Mesodermal cell (in vitro differentiated cells): ENCODE measurements around the gene DNPH1.

ENCODE experiments used
- H3K27ac ChIP-seq: 2 replicates; pipeline ENCODE4 v1.7.0; 2013; ENCODE audit warnings: mild to moderate bottlenecking, low read depth, low read length, moderate library complexity; ENCODE audit not compliant: severe bottlenecking
- H3K36me3 ChIP-seq: 2 replicates; pipeline ENCODE4 v1.7.1; 2013; ENCODE audit warnings: mild to moderate bottlenecking, low read length, moderate library complexity; ENCODE audit not compliant: control insufficient read depth, insufficient read depth
- H3K4me1 ChIP-seq: one replicate; pipeline ENCODE4 v1.7.1; 2013; ENCODE audit warnings: mild to moderate bottlenecking, low read length; ENCODE audit not compliant: insufficient read depth, control insufficient read depth, poor library complexity, severe bottlenecking
- H3K4me3 ChIP-seq: 2 replicates; pipeline ENCODE4 v1.7.0; 2013; ENCODE audit warnings: low read length, control low read depth, mild to moderate bottlenecking; ENCODE audit not compliant: insufficient read depth, poor library complexity, severe bottlenecking; ENCODE audit errors: extremely low read depth
- H3K9me3 ChIP-seq: 2 replicates; pipeline ENCODE4 v1.7.1; 2013; ENCODE audit warnings: mild to moderate bottlenecking, low read length, moderate library complexity; ENCODE audit not compliant: control insufficient read depth
- WGBS, 2 experiments: methylation state at CpG; one replicate each; pipeline ENCODE4 v1.1.5; 2013; ENCODE audit warnings: missing lambda C conversion rate in 2 of 2; ENCODE audit not compliant: insufficient coverage in 2 of 2; 5-methylcytosine and 5-hydroxymethylcytosine counted together

Gene DNPH1

DNA sequence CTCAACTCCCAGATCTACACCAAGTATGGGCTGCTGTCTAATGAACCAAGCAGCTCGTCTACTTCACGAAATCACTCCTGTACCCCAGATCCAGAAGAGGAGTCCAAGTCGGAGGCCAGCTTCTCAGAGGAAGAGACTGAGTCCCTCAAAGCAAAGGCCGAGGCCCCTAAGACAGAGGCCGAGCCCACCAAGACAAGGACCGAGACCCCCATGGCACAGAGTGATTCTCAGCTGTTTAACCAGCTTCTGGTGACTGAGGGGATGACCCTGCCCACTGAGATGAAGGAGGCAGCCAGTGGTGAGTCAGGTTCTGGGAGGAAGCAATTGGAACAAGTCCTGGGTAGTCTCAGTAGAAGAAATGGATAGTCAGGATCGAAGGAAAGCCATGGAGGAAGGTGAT lies 41.5 kb downstream of the DNPH1 start:
- WGBS, 2 experiments: 95 to 97% methylated on average over 5 of the region's 7 CpGs
- Histone ChIP-seq H3K4me1 (no peaks in the 10 kb centered on the region), H3K27ac (no peak overlapping the region), H3K9me3 (no peaks in the 10 kb centered on the region), H3K36me3 (peaks cover 44% of the 10 kb centered on the region), H3K4me3 (no peak overlapping the region)

DNA sequence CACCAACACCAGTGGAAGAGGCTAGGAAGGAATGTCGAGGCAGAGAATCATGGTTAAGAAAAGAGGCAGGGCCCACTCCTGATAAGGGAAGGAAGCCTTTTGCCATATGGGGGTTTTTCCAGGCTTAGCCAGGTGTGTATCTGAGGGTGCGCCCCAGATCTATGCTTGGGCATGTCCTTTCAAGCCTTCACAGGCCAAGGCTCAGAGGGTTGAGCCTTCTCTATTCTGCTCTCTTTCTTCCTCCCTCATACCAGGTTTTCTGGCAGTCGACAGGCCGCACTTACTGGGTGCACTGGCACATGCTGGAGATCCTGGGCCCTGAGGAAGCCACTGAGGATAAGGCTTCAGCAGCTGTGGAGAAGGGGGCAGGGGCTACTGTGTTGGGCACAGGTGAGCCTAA lies 42.6 kb downstream of the DNPH1 start:
- no peak overlapping the region for H3K27ac ChIP-seq
- no peaks in the 10 kb centered on the region for H3K9me3 ChIP-seq
- H3K4me1 ChIP-seq: peaks cover under 1% of the 10 kb centered on the region
- H3K4me3 ChIP-seq: no peak overlapping the region
- WGBS, 2 experiments: 93 to 97% methylated on average over 3 to 4 of the region's 4 CpGs
- peaks cover 39% of the 10 kb centered on the region for H3K36me3 ChIP-seq

DNA sequence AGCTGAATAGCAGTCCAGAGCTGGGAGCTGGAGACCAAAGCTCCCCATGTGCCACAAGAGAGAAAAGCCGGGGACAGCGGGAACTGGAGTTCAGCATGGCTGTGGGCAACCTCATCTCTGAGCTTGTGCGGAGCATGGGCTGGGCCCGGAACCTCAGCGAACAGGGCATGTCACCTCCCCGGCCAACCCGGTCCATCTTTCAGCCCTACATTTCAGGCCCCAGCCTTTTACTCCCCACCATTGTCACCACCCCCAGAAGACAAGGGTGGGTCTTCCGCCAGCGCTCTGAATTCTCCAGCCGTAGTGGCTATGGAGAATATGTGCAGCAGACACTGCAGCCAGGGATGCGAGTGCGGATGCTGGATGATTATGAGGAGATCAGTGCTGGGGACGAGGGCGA lies 43.3 kb downstream of the DNPH1 start:
- Histone ChIP-seq H3K9me3 (no peaks in the 10 kb centered on the region), H3K4me1 (peaks cover 6% of the 10 kb centered on the region), H3K27ac (no peak overlapping the region), H3K4me3 (no peak overlapping the region), H3K36me3 (peaks cover 39% of the 10 kb centered on the region)
- 98% methylated on average over 10 to 12 of the region's 14 CpGs for WGBS, 2 experiments

- WGBS, 2 experiments: 91 to 93% methylated on average over 5 of the region's 5 CpGs
- no peak overlapping the region for H3K4me3 ChIP-seq
- no peak overlapping the region for H3K27ac ChIP-seq
- peaks cover 41% of the 10 kb centered on the region for H3K36me3 ChIP-seq
- H3K4me1 ChIP-seq: peaks cover 9% of the 10 kb centered on the region
- no peaks in the 10 kb centered on the region for H3K9me3 ChIP-seq
Observed at GRCh38 chr6:43185391-43185985, 43.8 kb downstream of the DNPH1 start.

- H3K9me3 ChIP-seq: no peaks in the 10 kb centered on the region
- no peak overlapping the region for H3K27ac ChIP-seq
- peaks cover 42% of the 10 kb centered on the region for H3K36me3 ChIP-seq
- 94 to 96% methylated on average over 18 to 21 of the region's 21 CpGs for WGBS, 2 experiments
- no peak overlapping the region for H3K4me3 ChIP-seq
- peaks cover 9% of the 10 kb centered on the region for H3K4me1 ChIP-seq
Observed at GRCh38 chr6:43184268-43184985, 44.9 kb downstream of the DNPH1 start.

DNA sequence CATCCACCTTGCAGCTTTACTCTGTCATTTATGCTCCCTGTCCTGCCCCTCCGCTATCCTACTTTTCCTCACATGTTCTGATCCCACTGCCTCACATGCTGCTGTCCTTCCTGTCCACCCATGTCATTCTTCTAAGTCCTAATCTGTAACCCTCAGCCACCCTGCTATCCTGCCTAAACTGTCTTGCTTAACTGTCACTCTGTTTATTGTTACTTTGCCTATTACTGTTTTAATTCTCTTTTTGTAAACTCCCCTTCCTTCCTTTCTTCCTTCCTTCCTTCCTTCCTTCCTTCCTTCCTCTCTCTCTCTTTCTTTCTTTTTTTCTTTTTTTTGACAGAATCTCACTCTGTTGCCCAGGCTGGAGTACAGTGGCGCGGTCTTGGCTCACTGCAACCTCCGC lies 45.8 kb downstream of the DNPH1 start:
- H3K4me1 ChIP-seq: peaks cover 9% of the 10 kb centered on the region
- no peak overlapping the region for H3K27ac ChIP-seq
- H3K36me3 ChIP-seq: peaks cover 42% of the 10 kb centered on the region
- WGBS, 2 experiments: 87 to 96% methylated on average over 2 to 4 of the region's 4 CpGs
- no peaks in the 10 kb centered on the region for H3K9me3 ChIP-seq
- no peak overlapping the region for H3K4me3 ChIP-seq

GRCh38 chr6:43181942-43182860 lies 47.1 kb downstream of the DNPH1 start, which contains the start of gene CUL9:
TSS of gene CUL9 (plus strand) at chr6:43182196. CDS start at chr6:43184311, 2,115 bp downstream.
- no peaks in the 10 kb centered on the region for H3K9me3 ChIP-seq
- H3K36me3 ChIP-seq: peaks cover 42% of the 10 kb centered on the region
- 7 to 9% methylated on average over 27 to 50 of the region's 51 CpGs for WGBS, 2 experiments
- peak within 1 kb of the TSS; percentile 66 for H3K27ac ChIP-seq
- H3K4me3 ChIP-seq: peak within 1 kb of the TSS; percentile 65
- H3K4me1 ChIP-seq: peaks cover 9% of the 10 kb centered on the region

DNA sequence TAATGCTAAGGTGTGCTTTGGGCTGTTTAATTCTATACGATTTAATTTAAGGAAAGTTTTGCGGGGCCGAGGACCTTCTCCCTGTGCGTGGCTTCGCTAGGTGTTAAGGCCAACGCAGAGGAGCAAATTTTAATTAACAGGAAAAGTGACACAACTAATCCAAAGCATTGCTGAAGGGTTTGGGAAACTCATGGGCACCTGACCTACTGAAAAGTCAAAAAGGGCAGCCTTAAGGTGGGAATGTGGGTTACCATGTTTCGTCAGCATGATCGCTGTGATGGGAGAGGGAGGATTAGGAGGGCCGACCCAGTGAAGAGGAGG lies 47.7 kb downstream of the DNPH1 start:
- H3K27ac ChIP-seq: peak overlapping the region; percentile 66
- H3K9me3 ChIP-seq: no peaks in the 10 kb centered on the region

DNA sequence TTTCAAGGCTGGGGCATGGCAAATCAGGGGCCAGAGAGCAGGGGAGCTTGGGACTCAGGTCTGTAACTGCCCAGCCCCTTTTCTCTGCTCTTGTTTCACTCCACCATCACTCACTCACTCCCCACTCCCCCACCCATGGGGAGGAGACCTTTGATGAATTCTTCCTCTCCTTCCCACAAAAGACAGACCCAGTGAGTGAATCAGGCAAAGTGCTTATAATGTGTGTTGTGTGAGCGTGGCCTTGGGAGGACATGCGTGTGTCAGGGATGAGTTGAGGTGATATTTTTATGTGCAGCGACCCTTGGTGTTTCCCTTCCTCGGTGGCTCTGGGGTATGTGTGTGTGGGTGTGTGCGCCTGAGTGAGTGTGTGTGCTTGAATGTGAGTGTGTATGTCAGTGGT lies 48.3 kb downstream of the DNPH1 start:
- H3K4me1 ChIP-seq: peaks cover 9% of the 10 kb centered on the region
- H3K27ac ChIP-seq: peak overlapping the region; percentile 16
- H3K4me3 ChIP-seq: peak overlapping the region; percentile 65
- peaks cover 43% of the 10 kb centered on the region for H3K36me3 ChIP-seq
- no peaks in the 10 kb centered on the region for H3K9me3 ChIP-seq
- WGBS, 2 experiments: 87 to 88% methylated on average over 4 of the region's 5 CpGs

More for the DNA sequence above, 47.7 kb downstream of the DNPH1 start:
- Histone ChIP-seq H3K36me3 (peaks cover 42% of the 10 kb centered on the region), H3K4me1 (peaks cover 9% of the 10 kb centered on the region), H3K4me3 (peak overlapping the region; percentile 65)
- 30 to 44% methylated on average over 7 to 9 of the region's 9 CpGs for WGBS, 2 experiments

GRCh38 chr6:43180058-43180457 lies 49.2 kb downstream of the DNPH1 start:
- 84 to 94% methylated on average over 6 of the region's 7 CpGs for WGBS, 2 experiments
- Histone ChIP-seq H3K4me3 (no peak overlapping the region), H3K36me3 (peaks cover 49% of the 10 kb centered on the region), H3K9me3 (no peaks in the 10 kb centered on the region), H3K27ac (no peak overlapping the region), H3K4me1 (peaks cover 14% of the 10 kb centered on the region)
